IMR-90 (cell line): ENCODE data around the gene SELENOO. TPM values are rescaled to one million over a fixed set of nuclear protein-coding genes. Genes with fewer than 3 reads are reported as not detected.

ENCODE experiments used
- polyA plus RNA-seq, 3 experiments: library from polyadenylated mRNA; depleted of rRNA; stranded (reverse); fragments of >200 nt; gene quantifications; 2 replicates each; pipeline ENCODE4 v1.2.3, GENCODE V29; 2012; ENCODE audit warnings: low replicate concordance in 1 of 3
- total RNA-seq: library from RNA; depleted of rRNA; stranded (reverse); fragments of >200 nt; gene quantifications from 2 replicates; pipeline ENCODE4 v1.2.3, GENCODE V29; 2012
- TF ChIP-seq, protein P1 (sequence below): fragments of 150-350 bp; IDR thresholded peaks from 2 replicates; pipeline ENCODE4 v1.6.1; 2016; ENCODE audit warnings: low read depth, mild to moderate bottlenecking, low read length, moderate library complexity, borderline replicate concordance

The SELENOO gene
- total and polyA plus RNA-seq, 2 of the 4 experiments (the other 2 are of a cell fraction): 10.4 to 21.4 TPM

DNA sequence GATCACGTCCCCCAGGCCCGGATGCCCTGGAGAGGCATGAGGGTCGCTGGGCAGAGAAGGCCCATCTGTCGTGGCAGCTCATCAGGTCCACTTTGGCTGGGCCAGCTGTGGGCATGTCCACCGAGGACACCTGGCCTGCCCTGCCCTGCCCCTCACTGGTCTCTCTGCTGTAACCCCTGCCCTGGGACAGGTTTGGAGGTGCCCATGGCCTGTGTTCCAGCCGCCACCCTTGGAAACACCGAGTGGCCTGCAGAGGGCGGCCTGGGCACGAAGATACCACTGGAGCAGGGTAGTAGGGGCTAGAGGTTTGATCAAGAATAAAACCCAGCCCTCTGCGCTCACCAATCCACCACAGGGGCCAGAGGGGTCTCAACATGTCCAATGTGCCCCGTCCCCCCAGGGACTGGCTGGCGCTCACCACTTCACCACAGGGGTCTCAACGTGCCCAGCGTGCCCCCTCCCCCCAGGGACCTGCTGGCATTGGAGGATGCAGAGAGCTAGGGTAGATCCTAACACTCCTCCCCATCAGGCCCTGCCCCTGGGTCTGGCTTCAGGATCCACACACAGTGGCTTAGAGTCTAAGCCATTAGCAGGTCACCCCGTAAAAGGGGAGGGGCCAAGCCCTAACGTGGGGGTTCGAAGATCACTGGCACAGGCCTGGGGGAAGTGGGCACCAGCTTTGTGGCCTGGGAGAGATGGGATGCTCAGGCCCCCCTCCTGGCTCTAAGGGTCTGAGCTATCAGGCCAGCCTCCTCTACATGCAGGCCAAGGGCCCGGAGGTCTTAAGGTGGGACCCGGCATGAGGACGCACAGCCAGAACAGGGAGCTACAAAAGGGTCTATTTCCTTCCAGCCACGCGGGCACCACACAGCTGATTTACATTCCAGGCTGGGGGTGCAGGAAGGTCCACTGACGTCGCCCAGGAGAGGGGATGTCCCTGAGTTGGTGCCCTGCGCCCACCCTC lies 51.6 kb downstream of the SELENOO start (continued):
- TF ChIP-seq, protein P1, sequence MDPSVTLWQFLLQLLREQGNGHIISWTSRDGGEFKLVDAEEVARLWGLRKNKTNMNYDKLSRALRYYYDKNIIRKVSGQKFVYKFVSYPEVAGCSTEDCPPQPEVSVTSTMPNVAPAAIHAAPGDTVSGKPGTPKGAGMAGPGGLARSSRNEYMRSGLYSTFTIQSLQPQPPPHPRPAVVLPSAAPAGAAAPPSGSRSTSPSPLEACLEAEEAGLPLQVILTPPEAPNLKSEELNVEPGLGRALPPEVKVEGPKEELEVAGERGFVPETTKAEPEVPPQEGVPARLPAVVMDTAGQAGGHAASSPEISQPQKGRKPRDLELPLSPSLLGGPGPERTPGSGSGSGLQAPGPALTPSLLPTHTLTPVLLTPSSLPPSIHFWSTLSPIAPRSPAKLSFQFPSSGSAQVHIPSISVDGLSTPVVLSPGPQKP: no peak
